ENCODE measurements around the gene TUBD1. TPM values are rescaled to one million over a fixed set of nuclear protein-coding genes. Genes with fewer than 3 reads are reported as not detected.
"Not testable (repeated sequence)": the region's sequence is repeated elsewhere in the genome, so short reads cannot be mapped to it uniquely, and the experiment has no call there.

TUBD1 gene
- polyA plus RNA-seq, 1 donor (not counting 4 experiments of a cell fraction or from before 2014, with no cell fraction given) = 7.6 TPM

DNA sequence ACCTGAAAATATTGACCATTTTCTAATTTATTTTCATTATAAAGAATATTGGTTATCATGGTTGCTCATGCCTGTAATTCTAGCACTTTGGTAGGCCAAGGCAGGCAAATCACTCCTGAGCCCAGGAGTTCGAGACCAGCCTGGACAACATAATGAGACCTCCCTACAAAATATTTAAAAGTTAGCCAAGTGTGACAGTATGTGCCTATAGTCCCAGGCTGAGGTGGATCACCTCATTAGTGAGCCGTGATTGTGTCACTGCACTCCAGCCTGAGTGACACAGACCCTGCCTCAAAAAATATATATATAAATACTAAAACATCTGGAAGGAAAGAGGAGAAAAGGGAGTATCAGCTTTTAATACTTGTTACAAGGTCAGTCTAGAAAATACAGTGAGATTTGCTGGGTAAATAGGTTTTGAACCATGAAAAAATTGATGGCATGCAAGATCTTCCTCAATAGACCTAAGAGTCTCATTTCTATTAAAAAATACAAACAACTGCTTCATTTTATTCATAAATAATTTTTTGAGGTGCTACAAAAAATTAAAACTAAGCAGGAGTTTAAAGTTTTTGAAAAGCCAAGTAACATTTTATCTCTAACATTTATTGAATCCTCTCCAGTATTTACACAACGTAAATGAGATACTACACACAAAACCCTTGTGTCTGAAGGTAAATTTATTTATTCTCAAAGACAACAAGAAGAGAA is 47.7 kb downstream of the TUBD1 start:
- Histone ChIP-seq H3K9ac (ENCODE audit: control insufficient read depth, extremely low read depth, insufficient read depth, low read length) (peak overlapping the region; percentile 77), H3K4me3 (ENCODE audit: control insufficient read depth in 2 of 3, extremely low read depth in 1 of 3, insufficient read depth in 2 of 3, low read depth in 1 of 3, low read length in 3 of 3) (peak overlapping the region in 1 of 3 experiments; percentile 11), H3K27me3 (ENCODE audit: control insufficient read depth, extremely low read depth, insufficient read depth, low read length) (no peaks in the 10 kb centered on the region), H3K27ac (ENCODE audit: control insufficient read depth, insufficient read depth, low read length) (peak overlapping the region; percentile 96), H3K4me1 (ENCODE audit: control insufficient read depth, extremely low read depth, insufficient read depth, low read length) (peaks cover 33% of the 10 kb centered on the region), H3K9me3 (ENCODE audit: control insufficient read depth, low read depth, low read length) (no peaks in the 10 kb centered on the region), H3K4me2 (ENCODE audit: control insufficient read depth, extremely low read depth, insufficient read depth, low read depth, low read length) (peak overlapping the region; percentile 91), H3K36me3 (ENCODE audit: control insufficient read depth in 2 of 2, extremely low read depth in 1 of 2, insufficient read depth in 2 of 2, low read length in 2 of 2) (peaks cover 0 to 12% of the 10 kb centered on the region in 2 experiments), H3K9me1 (ENCODE audit: control insufficient read depth, extremely low read depth, insufficient read depth, low read length) (no peaks in the 10 kb centered on the region), H3K79me2 (ENCODE audit: control insufficient read depth, insufficient read depth, low read length) (peaks cover 12% of the 10 kb centered on the region), H2AFZ (ENCODE audit: control insufficient read depth, low read length) (no peak overlapping the region), H4K20me1 (ENCODE audit: control insufficient read depth, extremely low read depth, insufficient read depth, low read length) (peaks cover 6% of the 10 kb centered on the region)
- TF ChIP-seq, protein P1, sequence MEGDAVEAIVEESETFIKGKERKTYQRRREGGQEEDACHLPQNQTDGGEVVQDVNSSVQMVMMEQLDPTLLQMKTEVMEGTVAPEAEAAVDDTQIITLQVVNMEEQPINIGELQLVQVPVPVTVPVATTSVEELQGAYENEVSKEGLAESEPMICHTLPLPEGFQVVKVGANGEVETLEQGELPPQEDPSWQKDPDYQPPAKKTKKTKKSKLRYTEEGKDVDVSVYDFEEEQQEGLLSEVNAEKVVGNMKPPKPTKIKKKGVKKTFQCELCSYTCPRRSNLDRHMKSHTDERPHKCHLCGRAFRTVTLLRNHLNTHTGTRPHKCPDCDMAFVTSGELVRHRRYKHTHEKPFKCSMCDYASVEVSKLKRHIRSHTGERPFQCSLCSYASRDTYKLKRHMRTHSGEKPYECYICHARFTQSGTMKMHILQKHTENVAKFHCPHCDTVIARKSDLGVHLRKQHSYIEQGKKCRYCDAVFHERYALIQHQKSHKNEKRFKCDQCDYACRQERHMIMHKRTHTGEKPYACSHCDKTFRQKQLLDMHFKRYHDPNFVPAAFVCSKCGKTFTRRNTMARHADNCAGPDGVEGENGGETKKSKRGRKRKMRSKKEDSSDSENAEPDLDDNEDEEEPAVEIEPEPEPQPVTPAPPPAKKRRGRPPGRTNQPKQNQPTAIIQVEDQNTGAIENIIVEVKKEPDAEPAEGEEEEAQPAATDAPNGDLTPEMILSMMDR (optimal IDR thresholded peaks at IDR 0.05 in 1 of 3, IDR thresholded peaks at IDR 0.05 in 1 of 3, conservative IDR thresholded peaks at IDR 0.05 in 1 of 3; ENCODE audit: extremely low read depth in 1 of 3, insufficient read depth in 2 of 3, low read length in 3 of 3) = no peak
- TF ChIP-seq EZH2 (IDR thresholded peaks at IDR 0.05; ENCODE audit: low read length) = no peak
- dilution Hi-C loops (cut with MboI; ENCODE audit: extremely low pct_ligation_motif_present, low sequenced_read_pairs) = no loop called here
- no peak for FAIRE-seq
- no peak for DNase-seq (ENCODE audit: low read depth, low spot score)

DNA sequence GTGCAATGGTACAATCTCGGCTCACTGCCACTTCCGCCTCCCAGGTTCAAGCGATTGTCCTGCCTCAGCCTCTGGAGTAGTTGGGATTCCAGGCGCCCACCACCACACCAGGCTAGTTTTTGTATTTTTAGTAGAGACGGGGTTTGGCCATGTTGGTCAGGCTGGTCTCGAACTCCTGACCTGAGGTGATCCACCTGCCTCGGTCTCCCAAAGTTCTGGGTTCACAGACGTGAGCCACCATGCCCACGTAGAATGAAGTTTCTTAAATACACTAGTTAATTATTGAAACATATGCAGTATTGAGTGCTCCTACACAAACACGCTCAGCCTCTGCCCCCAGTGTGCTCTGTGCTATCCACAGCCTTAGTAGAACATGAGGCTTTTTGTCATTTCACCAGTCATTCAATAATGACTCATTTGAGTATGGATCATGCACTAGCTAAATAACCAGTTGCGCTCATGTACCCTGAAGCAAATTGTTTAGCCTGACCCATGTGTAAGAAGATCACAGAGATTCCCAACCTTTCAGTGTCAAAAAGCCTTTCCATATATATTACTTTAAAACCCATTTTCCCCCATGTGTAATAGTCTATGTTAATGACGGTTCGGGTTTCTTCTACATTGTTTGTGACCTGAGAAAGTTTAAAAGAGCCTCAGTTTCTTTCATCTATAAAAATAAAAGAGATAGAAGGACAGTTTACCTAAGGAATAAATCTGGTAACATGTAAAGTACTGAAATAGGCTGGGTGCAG is 49.7 kb downstream of the TUBD1 start:
- peaks cover 15% of the 10 kb centered on the region for H4K20me1 ChIP-seq (ENCODE audit: control insufficient read depth, extremely low read depth, insufficient read depth, low read length)
- no peaks in the 10 kb centered on the region for H3K9me1 ChIP-seq (ENCODE audit: control insufficient read depth, extremely low read depth, insufficient read depth, low read length)
- H3K9me3 ChIP-seq (ENCODE audit: control insufficient read depth, low read depth, low read length) = no peaks in the 10 kb centered on the region
- H2AFZ ChIP-seq (ENCODE audit: control insufficient read depth, low read length) = no peak overlapping the region
- H3K27ac ChIP-seq (ENCODE audit: control insufficient read depth, insufficient read depth, low read length) = peak overlapping the region; percentile 96
- no peaks in the 10 kb centered on the region for H3K27me3 ChIP-seq (ENCODE audit: control insufficient read depth, extremely low read depth, insufficient read depth, low read length)
- no peak overlapping the region for H3K4me3 ChIP-seq (ENCODE audit: control insufficient read depth in 2 of 3, extremely low read depth in 1 of 3, insufficient read depth in 2 of 3, low read depth in 1 of 3, low read length in 3 of 3)
- H3K36me3 ChIP-seq (ENCODE audit: control insufficient read depth in 2 of 2, extremely low read depth in 1 of 2, insufficient read depth in 2 of 2, low read length in 2 of 2) = peaks cover 3 to 25% of the 10 kb centered on the region in 2 experiments
- no peak for FAIRE-seq
- TF ChIP-seq, protein P1 (optimal IDR thresholded peaks at IDR 0.05 in 1 of 3, IDR thresholded peaks at IDR 0.05 in 1 of 3, conservative IDR thresholded peaks at IDR 0.05 in 1 of 3; ENCODE audit: extremely low read depth in 1 of 3, insufficient read depth in 2 of 3, low read length in 3 of 3) = no peak
- peaks cover 33% of the 10 kb centered on the region for H3K4me1 ChIP-seq (ENCODE audit: control insufficient read depth, extremely low read depth, insufficient read depth, low read length)
- H3K9ac ChIP-seq (ENCODE audit: control insufficient read depth, extremely low read depth, insufficient read depth, low read length) = peak overlapping the region; percentile 42
- H3K79me2 ChIP-seq (ENCODE audit: control insufficient read depth, insufficient read depth, low read length) = peaks cover 31% of the 10 kb centered on the region
- dilution Hi-C loops (cut with MboI; ENCODE audit: extremely low pct_ligation_motif_present, low sequenced_read_pairs) = no loop called here
- no peak overlapping the region for H3K4me2 ChIP-seq (ENCODE audit: control insufficient read depth, extremely low read depth, insufficient read depth, low read depth, low read length)
- DNase-seq (ENCODE audit: low read depth, low spot score) = peak; percentile 94

DNA sequence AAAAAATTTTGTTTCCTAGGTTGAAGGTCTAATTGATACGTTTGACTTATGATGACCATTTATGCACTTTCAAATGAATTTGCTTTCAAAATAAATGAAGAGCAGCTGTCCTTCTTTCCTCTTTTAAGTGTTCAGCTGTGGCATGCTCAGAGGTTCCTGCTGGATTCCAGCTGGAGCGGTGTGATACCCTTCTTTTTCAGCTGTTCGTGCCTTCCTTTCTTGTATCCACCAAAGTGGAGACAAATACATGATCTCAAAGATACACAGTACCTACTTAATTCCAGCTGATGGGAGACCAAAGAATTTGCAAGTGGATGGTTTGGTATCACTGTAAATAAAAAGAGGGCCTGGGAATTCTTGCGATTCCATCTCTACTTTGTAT is 50.9 kb downstream of the TUBD1 start:
- H3K27ac ChIP-seq (ENCODE audit: control insufficient read depth, insufficient read depth, low read length) = peak overlapping the region; percentile 96
- peaks cover 15% of the 10 kb centered on the region for H4K20me1 ChIP-seq (ENCODE audit: control insufficient read depth, extremely low read depth, insufficient read depth, low read length)
- dilution Hi-C loops (cut with MboI; ENCODE audit: extremely low pct_ligation_motif_present, low sequenced_read_pairs); H3K9me1 ChIP-seq (ENCODE audit: control insufficient read depth, extremely low read depth, insufficient read depth, low read length); H3K27me3 ChIP-seq (ENCODE audit: control insufficient read depth, extremely low read depth, insufficient read depth, low read length); H2AFZ ChIP-seq (ENCODE audit: control insufficient read depth, low read length); DNase-seq (ENCODE audit: low read depth, low spot score); FAIRE-seq; H3K9me3 ChIP-seq (ENCODE audit: control insufficient read depth, low read depth, low read length): not testable (repeated sequence)
- peak overlapping the region; percentile 11 for H3K4me2 ChIP-seq (ENCODE audit: control insufficient read depth, extremely low read depth, insufficient read depth, low read depth, low read length)
- H3K4me3 ChIP-seq (ENCODE audit: control insufficient read depth in 2 of 3, extremely low read depth in 1 of 3, insufficient read depth in 2 of 3, low read depth in 1 of 3, low read length in 3 of 3) = peak overlapping the region in 2 of 3 experiments; percentile 3 to 15
- H3K36me3 ChIP-seq (ENCODE audit: control insufficient read depth in 2 of 2, extremely low read depth in 1 of 2, insufficient read depth in 2 of 2, low read length in 2 of 2) = peaks cover 3 to 25% of the 10 kb centered on the region in 2 experiments
- H3K9ac ChIP-seq (ENCODE audit: control insufficient read depth, extremely low read depth, insufficient read depth, low read length) = peak overlapping the region; percentile 98
- H3K4me1 ChIP-seq (ENCODE audit: control insufficient read depth, extremely low read depth, insufficient read depth, low read length) = peaks cover 24% of the 10 kb centered on the region
- peaks cover 34% of the 10 kb centered on the region for H3K79me2 ChIP-seq (ENCODE audit: control insufficient read depth, insufficient read depth, low read length)

Measured in keratinocyte (primary cell).